WTC11 (cell line): ENCODE data around the gene RCC2.

Experiments used
- ETV6 ChIP-seq: sonication (generic); formaldehyde crosslinking; IDR thresholded peaks from 2 replicates; pipeline ENCODE4 v1.8.1; 2022; ENCODE audit warnings: mild to moderate bottlenecking, missing genetic modification reagents
- ZNF121 ChIP-seq: sonication (generic); formaldehyde crosslinking; IDR thresholded peaks from 2 replicates; pipeline ENCODE4 v1.8.0; 2023; ENCODE audit warnings: missing genetic modification reagents

DNA sequence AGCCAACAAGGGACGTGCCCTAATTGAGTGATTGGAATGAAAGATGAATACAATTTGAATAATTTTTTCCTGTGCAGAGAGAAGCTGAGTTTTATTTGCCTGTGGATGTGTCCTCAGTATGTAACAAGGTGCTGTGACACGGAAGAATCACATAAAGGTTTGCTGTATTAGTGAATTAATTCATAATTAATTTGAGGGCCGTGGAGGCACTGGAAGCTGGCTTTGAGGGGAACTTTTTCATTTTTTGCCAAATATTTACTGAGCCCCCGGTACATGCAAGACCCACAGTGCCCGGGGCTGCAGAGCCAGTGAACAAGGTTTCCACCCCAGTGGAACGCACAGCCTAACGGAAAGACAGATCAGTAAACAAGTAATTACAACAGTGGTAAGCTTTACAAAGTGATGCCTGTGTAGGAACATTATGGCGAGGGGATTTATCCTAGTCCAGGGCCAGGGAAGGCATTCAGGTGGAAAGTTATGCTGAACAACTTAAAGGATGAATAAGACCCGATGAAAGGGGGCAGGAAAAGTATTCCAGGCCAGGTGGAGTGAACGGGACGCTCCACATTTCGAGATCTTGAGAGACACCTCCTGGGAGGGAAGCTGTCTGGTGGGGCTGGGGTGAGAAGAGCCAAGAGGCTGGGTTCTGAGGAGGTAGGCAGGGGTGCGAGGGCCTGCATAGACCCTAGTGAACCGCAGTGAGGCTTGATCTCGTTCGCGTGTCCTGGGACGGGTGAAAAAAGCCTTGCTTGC lies 773 bp upstream of the RCC2 start:
- TF ChIP-seq ETV6 = no peak
- TF ChIP-seq ZNF121 (CRISPR knock-in tag) = no peak
